ENCODE data around the gene GIN1. TPM values are rescaled to one million over a fixed set of nuclear protein-coding genes. Genes with fewer than 3 reads are reported as not detected.

The GIN1 gene
- total and polyA plus RNA-seq, 10 of the 15 experiments (the other 5 are each of a cell fraction or from before 2014, with no cell fraction given) = 3.3 to 9.7 (median 6.8) TPM

DNA sequence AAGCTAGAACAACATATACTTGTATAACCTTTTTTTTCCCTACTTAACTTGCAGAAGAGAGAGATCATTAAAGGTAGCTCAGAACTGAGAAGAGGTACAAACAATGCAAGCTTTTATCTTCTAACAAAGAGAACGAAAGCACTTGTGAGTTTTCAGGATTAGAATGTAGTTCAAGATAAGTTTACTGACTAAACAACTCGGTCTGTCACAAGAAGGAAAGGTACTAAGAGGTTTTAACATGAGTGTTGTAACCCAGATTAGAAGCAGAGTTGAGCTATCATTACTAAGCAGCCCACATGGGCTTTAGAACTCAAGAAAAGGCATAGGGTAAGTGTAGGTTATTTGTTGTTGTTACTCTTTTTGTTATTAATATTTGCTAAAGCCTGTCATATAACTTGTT, 25.2 kb downstream of the GIN1 start:
- TF ChIP-seq ZNF687 (IDR thresholded peaks at IDR 0.05) (no peak), MEF2A (IDR thresholded peaks at IDR 0.05; ENCODE audit: insufficient read depth, low read depth, low read length) (no peak), SIN3A (IDR thresholded peaks at IDR 0.05; ENCODE audit: low read depth, low read length) (no peak), SMC3 (IDR thresholded peaks at IDR 0.05; ENCODE audit: borderline replicate concordance, low read length) (no peak), POLR2AphosphoS2 (IDR thresholded peaks at IDR 0.05; ENCODE audit: low read depth, low read length) (no peak), HDAC2 (IDR thresholded peaks at IDR 0.05) (no peak)
- TF ChIP-seq, protein P1, sequence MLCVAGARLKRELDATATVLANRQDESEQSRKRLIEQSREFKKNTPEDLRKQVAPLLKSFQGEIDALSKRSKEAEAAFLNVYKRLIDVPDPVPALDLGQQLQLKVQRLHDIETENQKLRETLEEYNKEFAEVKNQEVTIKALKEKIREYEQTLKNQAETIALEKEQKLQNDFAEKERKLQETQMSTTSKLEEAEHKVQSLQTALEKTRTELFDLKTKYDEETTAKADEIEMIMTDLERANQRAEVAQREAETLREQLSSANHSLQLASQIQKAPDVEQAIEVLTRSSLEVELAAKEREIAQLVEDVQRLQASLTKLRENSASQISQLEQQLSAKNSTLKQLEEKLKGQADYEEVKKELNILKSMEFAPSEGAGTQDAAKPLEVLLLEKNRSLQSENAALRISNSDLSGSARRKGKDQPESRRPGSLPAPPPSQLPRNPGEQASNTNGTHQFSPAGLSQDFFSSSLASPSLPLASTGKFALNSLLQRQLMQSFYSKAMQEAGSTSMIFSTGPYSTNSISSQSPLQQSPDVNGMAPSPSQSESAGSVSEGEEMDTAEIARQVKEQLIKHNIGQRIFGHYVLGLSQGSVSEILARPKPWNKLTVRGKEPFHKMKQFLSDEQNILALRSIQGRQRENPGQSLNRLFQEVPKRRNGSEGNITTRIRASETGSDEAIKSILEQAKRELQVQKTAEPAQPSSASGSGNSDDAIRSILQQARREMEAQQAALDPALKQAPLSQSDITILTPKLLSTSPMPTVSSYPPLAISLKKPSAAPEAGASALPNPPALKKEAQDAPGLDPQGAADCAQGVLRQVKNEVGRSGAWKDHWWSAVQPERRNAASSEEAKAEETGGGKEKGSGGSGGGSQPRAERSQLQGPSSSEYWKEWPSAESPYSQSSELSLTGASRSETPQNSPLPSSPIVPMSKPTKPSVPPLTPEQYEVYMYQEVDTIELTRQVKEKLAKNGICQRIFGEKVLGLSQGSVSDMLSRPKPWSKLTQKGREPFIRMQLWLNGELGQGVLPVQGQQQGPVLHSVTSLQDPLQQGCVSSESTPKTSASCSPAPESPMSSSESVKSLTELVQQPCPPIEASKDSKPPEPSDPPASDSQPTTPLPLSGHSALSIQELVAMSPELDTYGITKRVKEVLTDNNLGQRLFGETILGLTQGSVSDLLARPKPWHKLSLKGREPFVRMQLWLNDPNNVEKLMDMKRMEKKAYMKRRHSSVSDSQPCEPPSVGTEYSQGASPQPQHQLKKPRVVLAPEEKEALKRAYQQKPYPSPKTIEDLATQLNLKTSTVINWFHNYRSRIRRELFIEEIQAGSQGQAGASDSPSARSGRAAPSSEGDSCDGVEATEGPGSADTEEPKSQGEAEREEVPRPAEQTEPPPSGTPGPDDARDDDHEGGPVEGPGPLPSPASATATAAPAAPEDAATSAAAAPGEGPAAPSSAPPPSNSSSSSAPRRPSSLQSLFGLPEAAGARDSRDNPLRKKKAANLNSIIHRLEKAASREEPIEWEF (IDR thresholded peaks at IDR 0.05; ENCODE audit: insufficient replicate concordance, low read depth, low read length) = no peak
- TF ChIP-seq, protein P2, sequence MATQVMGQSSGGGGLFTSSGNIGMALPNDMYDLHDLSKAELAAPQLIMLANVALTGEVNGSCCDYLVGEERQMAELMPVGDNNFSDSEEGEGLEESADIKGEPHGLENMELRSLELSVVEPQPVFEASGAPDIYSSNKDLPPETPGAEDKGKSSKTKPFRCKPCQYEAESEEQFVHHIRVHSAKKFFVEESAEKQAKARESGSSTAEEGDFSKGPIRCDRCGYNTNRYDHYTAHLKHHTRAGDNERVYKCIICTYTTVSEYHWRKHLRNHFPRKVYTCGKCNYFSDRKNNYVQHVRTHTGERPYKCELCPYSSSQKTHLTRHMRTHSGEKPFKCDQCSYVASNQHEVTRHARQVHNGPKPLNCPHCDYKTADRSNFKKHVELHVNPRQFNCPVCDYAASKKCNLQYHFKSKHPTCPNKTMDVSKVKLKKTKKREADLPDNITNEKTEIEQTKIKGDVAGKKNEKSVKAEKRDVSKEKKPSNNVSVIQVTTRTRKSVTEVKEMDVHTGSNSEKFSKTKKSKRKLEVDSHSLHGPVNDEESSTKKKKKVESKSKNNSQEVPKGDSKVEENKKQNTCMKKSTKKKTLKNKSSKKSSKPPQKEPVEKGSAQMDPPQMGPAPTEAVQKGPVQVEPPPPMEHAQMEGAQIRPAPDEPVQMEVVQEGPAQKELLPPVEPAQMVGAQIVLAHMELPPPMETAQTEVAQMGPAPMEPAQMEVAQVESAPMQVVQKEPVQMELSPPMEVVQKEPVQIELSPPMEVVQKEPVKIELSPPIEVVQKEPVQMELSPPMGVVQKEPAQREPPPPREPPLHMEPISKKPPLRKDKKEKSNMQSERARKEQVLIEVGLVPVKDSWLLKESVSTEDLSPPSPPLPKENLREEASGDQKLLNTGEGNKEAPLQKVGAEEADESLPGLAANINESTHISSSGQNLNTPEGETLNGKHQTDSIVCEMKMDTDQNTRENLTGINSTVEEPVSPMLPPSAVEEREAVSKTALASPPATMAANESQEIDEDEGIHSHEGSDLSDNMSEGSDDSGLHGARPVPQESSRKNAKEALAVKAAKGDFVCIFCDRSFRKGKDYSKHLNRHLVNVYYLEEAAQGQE (IDR thresholded peaks at IDR 0.05; ENCODE audit: low read depth, low read length) = no peak
- H4K20me1 ChIP-seq (ENCODE audit: control insufficient read depth, insufficient read depth) = no peaks in the 10 kb centered on the region
- WGBS (ENCODE audit: insufficient coverage, insufficient replicate concordance, low lambda C conversion rate, missing lambda C conversion rate) = 97% methylated on average over 2 of the region's 2 CpGs
- ChIA-PET CTCF (interaction anchor here (0.8 to 1.0 kb wide), 2 partner anchors 12 to 413 kb away, joined by 4 read pairs; no protein-coding TSS in a partner anchor), POLR2A (no interaction called here), RAD21 (ENCODE audit: unreplicated experiment) (no interaction called here), SMC1A (ENCODE audit: uncharacterized antibody, unreplicated experiment) (interaction anchor here (0.6 kb wide), 1 partner anchor 41 kb away, joined by 3 read pairs; no protein-coding TSS in a partner anchor)
- ATAC-seq (no peak), DNase-seq (ENCODE audit: low read depth, low spot score) (no peak), FAIRE-seq (no peak)
- H3K9me3 ChIP-seq (replicated peaks; ENCODE audit: control insufficient read depth, insufficient read depth, low read length) = no peaks in the 10 kb centered on the region
- no peaks in the 10 kb centered on the region for H3K79me2 ChIP-seq (ENCODE audit: control insufficient read depth, insufficient read depth, low read length)
- no peak overlapping the region for H3K27ac ChIP-seq (ENCODE audit: control insufficient read depth, insufficient read depth)
- H3K4me1 ChIP-seq (ENCODE audit: control insufficient read depth, insufficient read depth, low read length) = no peaks in the 10 kb centered on the region
- no TSS peak for BruUV-seq (replicated peaks)
- H3K9ac ChIP-seq (ENCODE audit: control insufficient read depth, insufficient read depth, low read length) = no peak overlapping the region
- no peak overlapping the region for H2AFZ ChIP-seq (ENCODE audit: control insufficient read depth, low read depth, low read length)
- no peaks in the 10 kb centered on the region for H3K27me3 ChIP-seq (replicated peaks in 1 of 2; ENCODE audit: control insufficient read depth in 2 of 2, insufficient read depth in 2 of 2, low read length in 1 of 2)
- H3K4me3 ChIP-seq = no peak overlapping the region
- H3K36me3 ChIP-seq (ENCODE audit: control insufficient read depth in 2 of 2, insufficient read depth in 2 of 2, low read length in 1 of 2) = no peaks in the 10 kb centered on the region
- H3K4me2 ChIP-seq (ENCODE audit: control insufficient read depth, insufficient read depth) = no peak overlapping the region
- in situ Hi-C loops (cut with MboI) (no loop called here), intact Hi-C loops (cut with micrococcal nuclease; ENCODE audit: unreplicated experiment) (no loop called here)
